Endometrial microvascular endothelial cells (primary cell): ENCODE measurements around the gene LARP4B. TPM values are rescaled to one million over a fixed set of nuclear protein-coding genes. Genes with fewer than 3 reads are reported as not detected.

ENCODE experiments used
- in situ Hi-C: cut with HindIII; loops from 2 replicates; pipeline ENCODE4 v1.10.0; 2017; ENCODE audit warnings: low sequenced_read_pairs, low pct_unique_long_range_greater_than_20kb; ENCODE audit errors: inconsistent ontology term
- total RNA-seq: library from RNA; depleted of rRNA; stranded (reverse); fragments of >200 nt; gene quantifications from one replicate; pipeline ENCODE4 v1.2.3, GENCODE V29; 2015; ENCODE audit errors: inconsistent ontology term

Gene LARP4B
- total RNA-seq, 1 donor from 2014 or later = 31.8 TPM

GRCh38 chr10:895324-895723 lies 36.2 kb downstream of the LARP4B start:
- in situ Hi-C loops = no loop called here

GRCh38 chr10:878895-879294 lies 52.6 kb downstream of the LARP4B start:
- in situ Hi-C loops = no loop called here

GRCh38 chr10:878333-878759 lies 53.2 kb downstream of the LARP4B start:
- in situ Hi-C loops = no loop called here

- in situ Hi-C loops = no loop called here
Measured at GRCh38 chr10:876438-876837, 55.1 kb downstream of the LARP4B start.

- in situ Hi-C loops = no loop called here
Measured at GRCh38 chr10:873020-873419, 58.5 kb downstream of the LARP4B start.

- in situ Hi-C loops = no loop called here
Measured at GRCh38 chr10:871951-872403, 59.5 kb downstream of the LARP4B start.

GRCh38 chr10:870564-871166 lies 60.8 kb downstream of the LARP4B start:
- in situ Hi-C loops = no loop called here

- in situ Hi-C loops = no loop called here
Measured at GRCh38 chr10:869171-869570, 62.3 kb downstream of the LARP4B start.

- in situ Hi-C loops = no loop called here
Measured at GRCh38 chr10:867807-868206, 63.7 kb downstream of the LARP4B start.

- in situ Hi-C loops = no loop called here
Measured at GRCh38 chr10:866577-866941, 64.9 kb downstream of the LARP4B start.

GRCh38 chr10:865924-866576 lies 65.5 kb downstream of the LARP4B start:
- in situ Hi-C loops = no loop called here

GRCh38 chr10:865257-865656 lies 66.2 kb downstream of the LARP4B start:
- in situ Hi-C loops = no loop called here

GRCh38 chr10:860519-860918 lies 71.0 kb downstream of the LARP4B start:
- in situ Hi-C loops = no loop called here

GRCh38 chr10:856416-857157 lies 74.9 kb downstream of the LARP4B start:
- in situ Hi-C loops = no loop called here

- in situ Hi-C loops = no loop called here
Measured at GRCh38 chr10:855671-856070, 75.8 kb downstream of the LARP4B start.

- in situ Hi-C loops = no loop called here
Measured at GRCh38 chr10:855079-855478, 76.4 kb downstream of the LARP4B start.

- in situ Hi-C loops = no loop called here
Measured at GRCh38 chr10:853017-853416, 78.5 kb downstream of the LARP4B start.

- in situ Hi-C loops = no loop called here
Measured at GRCh38 chr10:852386-852785, 79.1 kb downstream of the LARP4B start.

- in situ Hi-C loops = no loop called here
Measured at GRCh38 chr10:851901-852300, 79.6 kb downstream of the LARP4B start.

GRCh38 chr10:850093-850492 lies 81.4 kb downstream of the LARP4B start:
- in situ Hi-C loops = no loop called here
